GM12878 (cell line): Measurements from ENCODE around the gene CXCR6. TPM values are rescaled to one million over a fixed set of nuclear protein-coding genes. Genes with fewer than 3 reads are reported as not detected.

Experiments used
- ATAC-seq: fragments of 200-7000 bp; cut with Tn5 transposase; 3 replicates; pipeline ENCODE4 v1.9.1; 2020; ENCODE audit warnings: mild to moderate bottlenecking, moderate library complexity
- BruUV-seq: library from RNA; stranded (reverse); fragments of 400-500 nt; replicated peaks from 2 replicates; lab custom pipeline; 2021; lab: Mats Ljungman, UMichigan
- CTCF ChIA-PET: fragments of 300-600 bp; sonication (Branson Sonifier 250); formaldehyde crosslinking; extraction: SDS; loops from one replicate; lab custom pipeline; 2021; ENCODE audit warnings: inconsistent platforms; lab: Yijun Ruan, JAX
- POLR2A ChIA-PET: fragments of 350-600 bp; formaldehyde crosslinking; extraction: SDS; loops from one replicate; lab custom pipeline; 2021; ENCODE audit warnings: inconsistent platforms; lab: Charles Lee
- RAD21 ChIA-PET: fragments of 300-600 bp; sonication (Branson Sonifier 250); formaldehyde crosslinking; loops from one replicate; lab custom pipeline; 2023; ENCODE audit warnings: antibody characterized with exemption; ENCODE audit not compliant: unreplicated experiment; lab: Charles Lee
- SMC1A ChIA-PET: fragments of 300-600 bp; sonication (Branson Sonifier 250); formaldehyde crosslinking; loops from one replicate; lab custom pipeline; 2023; ENCODE audit not compliant: unreplicated experiment, uncharacterized antibody; lab: Charles Lee
- DNase-seq: peaks from one replicate; pipeline ENCODE4 v3.0.0-alpha.2; 2011; ENCODE audit warnings: low read depth, low spot score
- FAIRE-seq: peaks from 3 replicates; lab custom pipeline; 2011; peaks lifted over from hg19 to GRCh38; lab: Jason Lieb, UNC
- H2AFZ ChIP-seq: 2 replicates; pipeline ENCODE4 v1.6.0; 2011; ENCODE audit warnings: low read depth, low read length, control low read depth; ENCODE audit not compliant: control insufficient read depth
- H3K27ac ChIP-seq: 2 replicates; pipeline ENCODE4 v1.5.1; 2011; ENCODE audit warnings: control low read depth; ENCODE audit not compliant: control insufficient read depth, insufficient read depth
- H3K27me3 ChIP-seq, 2 experiments: replicated peaks in 1 of 2; 2 replicates each; pipeline versions ENCODE4 v1.6.0 to v1.6.1; 2011; ENCODE audit warnings: low read length in 1 of 2; ENCODE audit not compliant: control insufficient read depth in 2 of 2, insufficient read depth in 2 of 2
- H3K36me3 ChIP-seq, 2 experiments: 2 replicates each; pipeline ENCODE4 v1.5.1; 2011; ENCODE audit warnings: low read length in 1 of 2; ENCODE audit not compliant: control insufficient read depth in 2 of 2, insufficient read depth in 2 of 2
- H3K4me1 ChIP-seq: 2 replicates; pipeline ENCODE4 v1.6.1; 2011; ENCODE audit warnings: mild to moderate bottlenecking, low read length, moderate library complexity, mixed read lengths; ENCODE audit not compliant: control insufficient read depth, insufficient read depth
- H3K4me2 ChIP-seq: 2 replicates; pipeline ENCODE4 v1.6.0; 2011; ENCODE audit warnings: control low read depth; ENCODE audit not compliant: control insufficient read depth, insufficient read depth
- H3K4me3 ChIP-seq: fragments of 200-600 bp; sonication (generic); 2 replicates; pipeline ENCODE4 v1.5.1; 2016
- H3K79me2 ChIP-seq: 2 replicates; pipeline ENCODE4 v1.6.0; 2011; ENCODE audit warnings: low read length; ENCODE audit not compliant: control insufficient read depth, insufficient read depth
- H3K9ac ChIP-seq: 2 replicates; pipeline ENCODE4 v1.8.0; 2011; ENCODE audit warnings: low read length, control low read depth, mixed read lengths; ENCODE audit not compliant: control insufficient read depth, insufficient read depth
- H3K9me3 ChIP-seq: replicated peaks from 3 replicates; pipeline ENCODE4 v1.5.1; 2011; ENCODE audit warnings: mild to moderate bottlenecking, low read length; ENCODE audit not compliant: control insufficient read depth, insufficient read depth
- H4K20me1 ChIP-seq: 2 replicates; pipeline ENCODE4 v1.6.0; 2011; ENCODE audit not compliant: control insufficient read depth, insufficient read depth
- ASH2L ChIP-seq: fragments of 300-600, 200-600 bp; sonication (generic); IDR thresholded peaks from 2 replicates; pipeline ENCODE4 v1.6.1; 2017; ENCODE audit warnings: low read depth, mild to moderate bottlenecking, borderline replicate concordance
- EGR1 ChIP-seq, 2 experiments: IDR thresholded peaks; 1 replicate in 1 of 2; 2 replicates in 1 of 2; pipeline ENCODE4 v1.6.1; 2011 to 2012; ENCODE audit warnings: low read depth in 2 of 2, low read length in 2 of 2, borderline replicate concordance in 1 of 2, mild to moderate bottlenecking in 1 of 2, moderate library complexity in 1 of 2
- POLR2A ChIP-seq: IDR thresholded peaks from 2 replicates; pipeline ENCODE4 v1.6.1; 2011; ENCODE audit warnings: low read depth, mild to moderate bottlenecking, low read length
- SMAD5 ChIP-seq: IDR thresholded peaks from 2 replicates; pipeline ENCODE4 v1.6.1; 2016; ENCODE audit warnings: antibody characterized with exemption, low read depth
- SPI1 ChIP-seq: IDR thresholded peaks from 2 replicates; pipeline ENCODE4 v1.6.1; 2011; ENCODE audit warnings: low read depth, mild to moderate bottlenecking, low read length, moderate library complexity, borderline replicate concordance; ENCODE audit not compliant: insufficient read depth
- TCF3 ChIP-seq: IDR thresholded peaks from 2 replicates; pipeline ENCODE4 v1.6.1; 2012; ENCODE audit warnings: low read depth, mild to moderate bottlenecking, low read length, borderline replicate concordance; ENCODE audit not compliant: insufficient read depth
- WGBS: methylation state at CpG from one replicate; pipeline ENCODE4 v1.1.6; 2016; ENCODE audit warnings: low lambda C conversion rate; ENCODE audit not compliant: insufficient replicate concordance, insufficient coverage; ENCODE audit errors: missing lambda C conversion rate; 5-methylcytosine and 5-hydroxymethylcytosine counted together
- in situ Hi-C: fragments of 300-500 bp; cut with MboI; formaldehyde crosslinking; loops from 9 replicates; pipeline ENCODE4 v1.14.3; 2018; ENCODE audit warnings: mixed read lengths
- intact Hi-C: fragments of 100-400 bp; cut with micrococcal nuclease; formaldehyde crosslinking; loops from one replicate; pipeline ENCODE4 v1.14.2; 2022; ENCODE audit not compliant: unreplicated experiment
- polyA plus RNA-seq, 11 experiments: library from polyadenylated mRNA; depleted of rRNA in 4 of 11; unstranded in 6 of 11; stranded (reverse) in 5 of 11; fragments of >200 nt; fragmentation: Nextera tagmentation in 4 of 11; fragmentation: Illumina TruSeq in 1 of 11; extraction: Ambion mirVana in 4 of 11; extraction: Trizol in 1 of 11; gene quantifications; 1 replicate in 1 of 11; 2 replicates in 10 of 11; pipeline versions ENCODE4 v1.2.1 to v1.2.3, GENCODE V29; 2011 to 2016; ENCODE audit warnings: inconsistent platforms in 2 of 11, missing spikeins in 2 of 11, low read depth in 1 of 11
- total RNA-seq, 4 experiments: library from RNA; depleted of rRNA in 3 of 4; stranded (reverse); fragments of >200 nt in 3 of 4; fragmentation: Illumina TruSeq in 1 of 4; extraction: Trizol in 1 of 4; gene quantifications; 2 replicates each; pipeline versions ENCODE4 v1.2.1 to v1.2.3, GENCODE V29; 2013 to 2021

The CXCR6 gene
- total and polyA plus RNA-seq, 10 of the 15 experiments (the other 5 are each of a cell fraction or from before 2014, with no cell fraction given): 0.04 to 0.20 (median 0.12) TPM; not detected in 5

DNA sequence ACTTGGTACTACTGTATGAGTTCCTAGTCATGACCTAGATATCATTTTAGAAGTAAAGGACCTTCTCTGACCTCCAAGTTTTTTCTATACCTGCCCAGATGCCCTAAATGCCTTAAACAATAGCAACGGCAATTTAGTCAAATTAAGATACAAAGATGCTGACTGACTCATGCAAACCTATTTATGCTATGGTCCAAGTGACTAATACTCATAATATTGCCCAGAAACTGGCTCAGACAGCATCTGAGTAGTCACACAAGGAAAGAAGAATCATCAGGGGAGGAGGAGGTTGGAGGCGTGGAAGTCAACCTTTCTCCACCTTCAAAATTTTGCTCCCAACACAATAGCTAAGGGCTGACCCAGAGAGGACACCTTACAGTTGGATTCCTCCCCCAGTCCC is 45.5 kb downstream of the CXCR6 start:
- peaks cover 4% of the 10 kb centered on the region for H3K79me2 ChIP-seq
- H3K4me3 ChIP-seq: no peak overlapping the region
- no peak overlapping the region for H3K9ac ChIP-seq
- BruUV-seq: no TSS peak
- H4K20me1 ChIP-seq: no peaks in the 10 kb centered on the region; the same call in 1 of the 2 replicates
- peaks cover 21% of the 10 kb centered on the region for H3K4me1 ChIP-seq
- H2AFZ ChIP-seq: no peak overlapping the region
- TF ChIP-seq SPI1: no peak
- no peaks in the 10 kb centered on the region for H3K9me3 ChIP-seq
- H3K27ac ChIP-seq: no peak overlapping the region
- in situ Hi-C loops (no loop called here), intact Hi-C loops (no loop called here)
- peaks cover 3 to 6% of the 10 kb centered on the region in 2 experiments; a peak in 2 of 4 replicates for H3K36me3 ChIP-seq
- ChIA-PET SMC1A (interaction anchor here (1.0 to 1.9 kb wide), 5 partner anchors 20 to 390 kb away, joined by 3 to 6 read pairs (median 4); no protein-coding TSS in a partner anchor), RAD21 (no interaction called here), POLR2A (interaction anchor here (0.6 kb wide), 1 partner anchor 111 kb away, joined by 5 read pairs; no protein-coding TSS in a partner anchor), CTCF (interaction anchor here (1.3 to 1.5 kb wide), 2 partner anchors 89 to 90 kb away, joined by 4 to 5 read pairs; no protein-coding TSS in a partner anchor)
- H3K4me2 ChIP-seq: no peak overlapping the region
- ATAC-seq (no peak), FAIRE-seq (no peak), DNase-seq (no peak)
- no peaks in the 10 kb centered on the region for H3K27me3 ChIP-seq
- 50% methylated on average over 2 of the region's 2 CpGs for WGBS

DNA sequence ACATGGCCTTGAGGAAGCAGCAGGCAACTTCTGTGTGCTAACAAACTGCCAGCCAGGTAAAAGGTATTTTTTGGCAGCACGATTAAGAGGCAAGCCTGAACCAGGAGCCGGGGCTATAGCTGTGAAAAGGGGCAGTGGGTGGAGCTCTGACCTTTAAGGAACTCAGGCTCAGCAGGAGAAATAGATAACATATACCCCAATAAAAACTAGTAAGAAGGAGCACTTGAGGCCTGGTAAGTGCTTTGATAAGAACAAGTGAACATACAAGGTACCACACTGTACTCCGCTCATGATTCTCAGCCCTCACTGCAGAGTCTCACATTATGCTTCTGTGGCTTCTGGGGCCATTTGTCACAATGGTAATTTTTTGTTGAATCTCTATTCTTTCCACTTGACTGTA is 46.9 kb downstream of the CXCR6 start:
- Histone ChIP-seq H3K4me1 (peaks cover 27% of the 10 kb centered on the region), H3K27ac (no peak overlapping the region), H3K9ac (no peak overlapping the region), H3K36me3 (no peaks in the 10 kb centered on the region), H3K4me3 (no peak overlapping the region), H2AFZ (no peak overlapping the region), H3K79me2 (peaks cover 11% of the 10 kb centered on the region), H3K27me3 (no peaks in the 10 kb centered on the region), H3K9me3 (no peaks in the 10 kb centered on the region), H3K4me2 (no peak overlapping the region), H4K20me1 (no peaks in the 10 kb centered on the region; the same call in 1 of the 2 replicates)
- TF ChIP-seq POLR2A (no peak), ASH2L (no peak), TCF3 (no peak), EGR1 (IDR thresholded peaks at IDR 0.05; ENCODE audit: borderline replicate concordance in 1 of 2, low read depth in 2 of 2, low read length in 2 of 2) (no peak), SMAD5 (no peak)
- ATAC-seq (no peak), DNase-seq (no peak), FAIRE-seq (no peak)
- intact Hi-C loops (no loop called here), in situ Hi-C loops (no loop called here)
- ChIA-PET SMC1A (interaction anchor here (1.3 to 1.8 kb wide), 2 partner anchors 17 to 51 kb away, joined by 4 to 5 read pairs; no protein-coding TSS in a partner anchor), POLR2A (no interaction called here), RAD21 (no interaction called here), CTCF (interaction anchor here (1.3 kb wide), 1 partner anchor 331 kb away, joined by 3 read pairs; no protein-coding TSS in a partner anchor)
- no TSS peak for BruUV-seq
- 86% methylated on average over 3 of the region's 3 CpGs for WGBS
